PC-3 (cell line): ENCODE measurements around the gene CRIP3.

Experiments used
- CTCF ChIP-seq: fragments of 300-600 bp; sonication (generic); conservative IDR thresholded peaks from 2 replicates; pipeline ENCODE4 v1.5.1; 2017; ENCODE audit warnings: antibody characterized with exemption, low read depth, mild to moderate bottlenecking, low read length
- EZH2 ChIP-seq: fragments of 300-600 bp; sonication (generic); IDR thresholded peaks from one replicate; pipeline ENCODE4 v1.6.1; 2017; ENCODE audit warnings: antibody characterized with exemption, mild to moderate bottlenecking, low read length; ENCODE audit not compliant: unreplicated experiment
- EZH2phosphoT487 ChIP-seq: fragments of 300-600 bp; sonication (generic); IDR thresholded peaks from 2 replicates; pipeline ENCODE4 v1.6.1; 2018; ENCODE audit warnings: mild to moderate bottlenecking, antibody characterized with exemption, low read length, borderline replicate concordance

- TF ChIP-seq CTCF (no peak), EZH2 (no peak), EZH2phosphoT487 (no peak)
Observed at GRCh38 chr6:43339168-43339567, 30.5 kb upstream of the CRIP3 start.
